ENCODE measurements around the gene GALNTL6. TPM values are rescaled to one million over a fixed set of nuclear protein-coding genes. Genes with fewer than 3 reads are reported as not detected.

Gene GALNTL6
- polyA plus RNA-seq, 1 donor from 2014 or later, result 14.9 TPM

DNA sequence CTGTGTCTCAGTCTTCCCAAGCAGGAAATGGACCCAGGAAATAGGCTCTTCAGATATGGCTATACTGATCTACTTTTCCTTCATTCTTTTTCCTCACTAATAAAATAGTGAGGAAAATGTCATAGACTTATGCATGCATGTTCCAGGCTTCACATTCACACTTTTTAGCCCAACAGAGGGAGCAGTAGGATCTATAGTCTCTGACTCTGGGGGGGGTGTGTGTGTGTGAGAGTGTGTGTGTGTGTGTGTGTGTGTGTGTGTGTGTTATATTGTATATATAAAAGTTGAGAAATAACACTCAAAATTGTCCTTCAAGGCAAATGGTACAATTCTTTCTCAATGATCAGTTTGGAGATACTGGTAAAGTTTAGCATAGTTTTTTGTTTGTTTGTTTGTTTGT lies 1058.2 kb downstream of the GALNTL6 start:
- H3K36me3 ChIP-seq (ENCODE audit: insufficient read depth, low read length), result no peaks in the 10 kb centered on the region
- H3K4me2 ChIP-seq (ENCODE audit: low read length), result no peak overlapping the region
- H2AFZ ChIP-seq (ENCODE audit: low read depth, low read length), result no peak overlapping the region
- no peaks in the 10 kb centered on the region for H3K27me3 ChIP-seq (ENCODE audit: insufficient read depth, low read depth, low read length)
- no peak overlapping the region for H3K9ac ChIP-seq (ENCODE audit: low read length)
- H3F3A ChIP-seq (ENCODE audit: insufficient read depth, low read length, poor library complexity, severe bottlenecking), result no peaks in the 10 kb centered on the region
- H3K9me3 ChIP-seq (ENCODE audit: low read length), result no peaks in the 10 kb centered on the region
- no peak for TF ChIP-seq MXI1 (conservative IDR thresholded peaks at IDR 0.05; ENCODE audit: poor library complexity, severe bottlenecking)
- TF ChIP-seq EP300 (conservative IDR thresholded peaks at IDR 0.05; ENCODE audit: poor library complexity, severe bottlenecking), result no peak
- H3K79me2 ChIP-seq (replicated peaks; ENCODE audit: insufficient read depth, low read length), result no peaks in the 10 kb centered on the region
- no peaks in the 10 kb centered on the region for H3K9me2 ChIP-seq (ENCODE audit: insufficient read depth, low read length)
- no peaks in the 10 kb centered on the region for H4K20me1 ChIP-seq (ENCODE audit: insufficient read depth)
- H3K4me3 ChIP-seq (ENCODE audit: low read length), result no peak overlapping the region
- H3K27ac ChIP-seq (ENCODE audit: low read length), result no peak overlapping the region

DNA sequence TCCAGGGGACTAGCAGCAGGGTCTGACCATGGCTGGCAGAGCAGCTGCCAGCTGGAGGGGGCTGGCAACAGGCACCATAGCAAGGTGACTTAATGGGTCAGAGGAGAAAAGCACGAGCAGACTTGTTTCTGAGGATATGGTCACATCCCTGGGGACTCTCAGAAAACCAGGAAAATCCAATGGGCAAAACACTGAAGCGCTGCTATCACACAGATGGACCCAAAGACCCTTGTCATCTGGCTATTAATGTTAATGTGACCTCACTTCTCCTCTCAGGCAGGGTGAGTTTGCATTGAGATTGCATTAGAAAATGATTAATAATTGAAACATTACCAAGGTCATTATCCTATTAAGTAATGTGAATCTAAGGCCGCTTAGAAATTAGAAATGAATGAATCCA lies 1061.7 kb downstream of the GALNTL6 start:
- Histone ChIP-seq H3K9me2 (ENCODE audit: insufficient read depth, low read length) (no peaks in the 10 kb centered on the region), H3K79me2 (replicated peaks; ENCODE audit: insufficient read depth, low read length) (no peaks in the 10 kb centered on the region), H3F3A (ENCODE audit: insufficient read depth, low read length, poor library complexity, severe bottlenecking) (no peaks in the 10 kb centered on the region), H4K20me1 (ENCODE audit: insufficient read depth) (no peaks in the 10 kb centered on the region), H3K4me3 (ENCODE audit: low read length) (no peak overlapping the region), H3K4me2 (ENCODE audit: low read length) (no peak overlapping the region), H3K9ac (ENCODE audit: low read length) (no peak overlapping the region), H3K27me3 (ENCODE audit: insufficient read depth, low read depth, low read length) (no peaks in the 10 kb centered on the region), H2AFZ (ENCODE audit: low read depth, low read length) (no peak overlapping the region), H3K27ac (ENCODE audit: low read length) (no peak overlapping the region), H3K9me3 (ENCODE audit: low read length) (no peaks in the 10 kb centered on the region), H3K36me3 (ENCODE audit: insufficient read depth, low read length) (no peaks in the 10 kb centered on the region)
- TF ChIP-seq EZH2 (IDR thresholded peaks at IDR 0.05; ENCODE audit: borderline replicate concordance, insufficient read depth, low read length, poor library complexity, severe bottlenecking) (no peak), POLR2AphosphoS5 (IDR thresholded peaks at IDR 0.05) (no peak), EP300 (conservative IDR thresholded peaks at IDR 0.05; ENCODE audit: poor library complexity, severe bottlenecking) (no peak), TAF1 (IDR thresholded peaks at IDR 0.05; ENCODE audit: low read depth) (no peak)

- no peak overlapping the region for H3K9ac ChIP-seq (ENCODE audit: low read length)
- H3K79me2 ChIP-seq (replicated peaks; ENCODE audit: insufficient read depth, low read length), result no peaks in the 10 kb centered on the region
- no peaks in the 10 kb centered on the region for H3F3A ChIP-seq (ENCODE audit: insufficient read depth, low read length, poor library complexity, severe bottlenecking)
- no peak overlapping the region for H3K4me2 ChIP-seq (ENCODE audit: low read length)
- H3K9me3 ChIP-seq (ENCODE audit: low read length), result no peaks in the 10 kb centered on the region
- H3K27me3 ChIP-seq (ENCODE audit: insufficient read depth, low read depth, low read length), result no peaks in the 10 kb centered on the region
- H2AFZ ChIP-seq (ENCODE audit: low read depth, low read length), result no peak overlapping the region
- no peak overlapping the region for H3K27ac ChIP-seq (ENCODE audit: low read length)
- no peak for TF ChIP-seq REST (IDR thresholded peaks at IDR 0.05; ENCODE audit: borderline replicate concordance)
- TF ChIP-seq SMC3 (conservative IDR thresholded peaks at IDR 0.05; ENCODE audit: poor library complexity), result no peak
- TF ChIP-seq EP300 (conservative IDR thresholded peaks at IDR 0.05; ENCODE audit: poor library complexity, severe bottlenecking), result no peak
- no peak for TF ChIP-seq RAD21 (conservative IDR thresholded peaks at IDR 0.05)
- TF ChIP-seq, protein P1, sequence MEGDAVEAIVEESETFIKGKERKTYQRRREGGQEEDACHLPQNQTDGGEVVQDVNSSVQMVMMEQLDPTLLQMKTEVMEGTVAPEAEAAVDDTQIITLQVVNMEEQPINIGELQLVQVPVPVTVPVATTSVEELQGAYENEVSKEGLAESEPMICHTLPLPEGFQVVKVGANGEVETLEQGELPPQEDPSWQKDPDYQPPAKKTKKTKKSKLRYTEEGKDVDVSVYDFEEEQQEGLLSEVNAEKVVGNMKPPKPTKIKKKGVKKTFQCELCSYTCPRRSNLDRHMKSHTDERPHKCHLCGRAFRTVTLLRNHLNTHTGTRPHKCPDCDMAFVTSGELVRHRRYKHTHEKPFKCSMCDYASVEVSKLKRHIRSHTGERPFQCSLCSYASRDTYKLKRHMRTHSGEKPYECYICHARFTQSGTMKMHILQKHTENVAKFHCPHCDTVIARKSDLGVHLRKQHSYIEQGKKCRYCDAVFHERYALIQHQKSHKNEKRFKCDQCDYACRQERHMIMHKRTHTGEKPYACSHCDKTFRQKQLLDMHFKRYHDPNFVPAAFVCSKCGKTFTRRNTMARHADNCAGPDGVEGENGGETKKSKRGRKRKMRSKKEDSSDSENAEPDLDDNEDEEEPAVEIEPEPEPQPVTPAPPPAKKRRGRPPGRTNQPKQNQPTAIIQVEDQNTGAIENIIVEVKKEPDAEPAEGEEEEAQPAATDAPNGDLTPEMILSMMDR (IDR thresholded peaks at IDR 0.05; ENCODE audit: poor library complexity, severe bottlenecking), result no peak
- TF ChIP-seq TAF1 (IDR thresholded peaks at IDR 0.05; ENCODE audit: low read depth), result no peak
- TF ChIP-seq MXI1 (conservative IDR thresholded peaks at IDR 0.05; ENCODE audit: poor library complexity, severe bottlenecking), result no peak
- TF ChIP-seq POLR2AphosphoS5 (IDR thresholded peaks at IDR 0.05), result no peak
- TF ChIP-seq EZH2 (IDR thresholded peaks at IDR 0.05; ENCODE audit: borderline replicate concordance, insufficient read depth, low read length, poor library complexity, severe bottlenecking), result no peak
- H4K20me1 ChIP-seq (ENCODE audit: insufficient read depth), result no peaks in the 10 kb centered on the region
- H3K4me3 ChIP-seq (ENCODE audit: low read length), result no peak overlapping the region
- H3K9me2 ChIP-seq (ENCODE audit: insufficient read depth, low read length), result no peaks in the 10 kb centered on the region
- no peaks in the 10 kb centered on the region for H3K36me3 ChIP-seq (ENCODE audit: insufficient read depth, low read length)
These were observed 1063.2 kb downstream of the GALNTL6 start for GRCh38 chr4:172876394-172876793.
